HepG2 (cell line): ENCODE data around the gene ADGRV1. TPM values are rescaled to one million over a fixed set of nuclear protein-coding genes. Genes with fewer than 3 reads are reported as not detected.

Experiments used
- ATAC-seq: fragments of 200-7000 bp; cut with Tn5 transposase; 3 replicates; pipeline ENCODE4 v1.9.1; 2020; ENCODE audit warnings: mild to moderate bottlenecking, moderate library complexity
- BruUV-seq: library from RNA; stranded (reverse); fragments of 400-500 nt; replicated peaks from 2 replicates; lab custom pipeline; 2021; lab: Mats Ljungman, UMichigan
- CTCF ChIA-PET: fragments of 300-600 bp; formaldehyde crosslinking; extraction: SDS; loops from one replicate; lab custom pipeline; 2021; ENCODE audit warnings: low total read pairs, inconsistent platforms, low intra/inter-chr PET ratio; lab: Yijun Ruan, JAX
- POLR2A ChIA-PET: fragments of 350-600 bp; sonication (Branson Sonifier 250); formaldehyde crosslinking; loops from one replicate; lab custom pipeline; 2020; ENCODE audit warnings: antibody characterized with exemption, inconsistent platforms; lab: Yijun Ruan, JAX
- DNase-seq: peaks from one replicate; pipeline ENCODE4 v3.0.0-alpha.2; 2015; ENCODE audit warnings: low spot score
- FAIRE-seq: peaks from 3 replicates; lab custom pipeline; 2011; peaks lifted over from hg19 to GRCh38; lab: Jason Lieb, UNC
- H2AFZ ChIP-seq: one replicate; pipeline ENCODE4 v1.6.1; 2011; ENCODE audit warnings: low read length, inconsistent platforms
- H3K27ac ChIP-seq: fragments of 300-600 bp; 3 replicates; pipeline ENCODE4 v1.8.0; 2011; ENCODE audit warnings: mixed run types, mild to moderate bottlenecking, mixed read lengths, low read length, inconsistent platforms; ENCODE audit not compliant: insufficient read depth; ENCODE audit errors: extremely low read length
- H3K27me3 ChIP-seq, 2 experiments: fragments of 200-600 bp in 1 of 2; 2 replicates in 1 of 2; 3 replicates in 1 of 2; pipeline versions ENCODE4 v1.6.0 to v1.8.0; 2011; ENCODE audit warnings: low read length in 2 of 2, mild to moderate bottlenecking in 2 of 2, moderate library complexity in 2 of 2, inconsistent platforms in 1 of 2; ENCODE audit not compliant: insufficient read depth in 2 of 2, control insufficient read depth in 1 of 2
- H3K36me3 ChIP-seq, 2 experiments: fragments of 200-600 bp in 1 of 2; replicated peaks in 1 of 2; 2 replicates in 1 of 2; 3 replicates in 1 of 2; pipeline versions ENCODE4 v1.5.1 to v1.8.0; 2011; ENCODE audit warnings: low read length in 2 of 2, inconsistent platforms in 1 of 2; ENCODE audit not compliant: insufficient read depth in 2 of 2, control insufficient read depth in 1 of 2
- H3K4me1 ChIP-seq: 2 replicates; pipeline ENCODE4 v1.5.1; 2012; ENCODE audit warnings: low read length, inconsistent platforms; ENCODE audit not compliant: insufficient read depth
- H3K4me2 ChIP-seq: 2 replicates; pipeline ENCODE4 v1.6.0; 2011; ENCODE audit warnings: low read depth, low read length, inconsistent platforms
- H3K4me3 ChIP-seq, 3 experiments: fragments of 200-600 bp in 1 of 3; sonication (generic), shearing (Covaris generic) in 1 of 3; replicated peaks in 1 of 3; 2 replicates each; pipeline ENCODE4 v1.5.1; 2011 to 2016; ENCODE audit warnings: low read length in 3 of 3, inconsistent platforms in 2 of 3, low read depth in 2 of 3, mild to moderate bottlenecking in 2 of 3, control low read depth in 1 of 3, mixed read lengths in 1 of 3; ENCODE audit not compliant: insufficient read depth in 1 of 3
- H3K79me2 ChIP-seq: one replicate; pipeline ENCODE4 v1.6.1; 2011; ENCODE audit warnings: low read length, inconsistent platforms; ENCODE audit not compliant: insufficient read depth
- H3K9ac ChIP-seq: 2 replicates; pipeline ENCODE4 v1.6.0; 2011; ENCODE audit warnings: mild to moderate bottlenecking, low read depth, low read length, inconsistent platforms; ENCODE audit not compliant: insufficient read depth
- H3K9me3 ChIP-seq: 2 replicates; pipeline ENCODE4 v1.5.1; 2012; ENCODE audit warnings: mild to moderate bottlenecking, low read length
- H4K20me1 ChIP-seq: 2 replicates; pipeline ENCODE4 v1.6.0; 2011; ENCODE audit warnings: inconsistent platforms, mild to moderate bottlenecking, low read length, moderate library complexity; ENCODE audit not compliant: insufficient read depth
- FOXK1 ChIP-seq: sonication (generic); formaldehyde crosslinking; IDR thresholded peaks from 2 replicates; pipeline ENCODE4 v1.4.0; 2020; ENCODE audit warnings: low read depth, missing genetic modification reagents, borderline replicate concordance
- HHEX ChIP-seq: IDR thresholded peaks from 2 replicates; pipeline ENCODE4 v1.6.1; 2016; ENCODE audit warnings: control low read depth
- KLF11 ChIP-seq: IDR thresholded peaks from 2 replicates; pipeline ENCODE4 v1.6.1; 2016; ENCODE audit warnings: missing compliant biosample characterization
- MAF1 ChIP-seq: sonication (generic); formaldehyde crosslinking; IDR thresholded peaks from 2 replicates; pipeline ENCODE4 v1.5.0; 2020; ENCODE audit warnings: missing genetic modification reagents, borderline replicate concordance
- NFE2L2 ChIP-seq: fragments of 150-350 bp; IDR thresholded peaks from 2 replicates; pipeline ENCODE4 v1.6.1; 2014; ENCODE audit warnings: low read length
- SATB2 ChIP-seq: sonication (generic); formaldehyde crosslinking; IDR thresholded peaks from 2 replicates; pipeline ENCODE4 v1.5.0; 2020; ENCODE audit warnings: missing genetic modification reagents
- TSC22D2 ChIP-seq: sonication (generic); formaldehyde crosslinking; IDR thresholded peaks from 2 replicates; pipeline ENCODE4 v1.5.1; 2020; ENCODE audit warnings: missing genetic modification reagents, mild to moderate bottlenecking, borderline replicate concordance
- ZNF335 ChIP-seq: sonication (generic); formaldehyde crosslinking; IDR thresholded peaks from 2 replicates; pipeline ENCODE4 v1.4.0; 2020; ENCODE audit warnings: missing genetic modification reagents
- ZNF558 ChIP-seq: sonication (generic); formaldehyde crosslinking; IDR thresholded peaks from 2 replicates; pipeline ENCODE4 v1.9.0; 2022; ENCODE audit warnings: mild to moderate bottlenecking, missing genetic modification reagents, borderline replicate concordance
- ZNF782 ChIP-seq: sonication (generic); formaldehyde crosslinking; IDR thresholded peaks from 2 replicates; pipeline ENCODE4 v1.4.0; 2020; ENCODE audit warnings: missing genetic modification reagents, mild to moderate bottlenecking, borderline replicate concordance
- ZNF878 ChIP-seq: sonication (generic); formaldehyde crosslinking; IDR thresholded peaks from 2 replicates; pipeline ENCODE4 v1.8.1; 2023; ENCODE audit warnings: mild to moderate bottlenecking, missing genetic modification reagents, moderate library complexity
- WGBS: methylation state at CpG from one replicate; pipeline ENCODE4 v1.1.6; 2017; ENCODE audit warnings: low lambda C conversion rate; 5-methylcytosine and 5-hydroxymethylcytosine counted together
- in situ Hi-C: cut with HindIII; loops from 2 replicates; pipeline ENCODE4 v1.10.0; 2017; ENCODE audit warnings: low pct_unique_long_range_greater_than_20kb; ENCODE audit not compliant: extremely low pct_ligation_motif_present
- intact Hi-C: fragments of 100-400 bp; cut with micrococcal nuclease; formaldehyde crosslinking; loops from one replicate; pipeline ENCODE4 v1.10.0; 2022; ENCODE audit not compliant: unreplicated experiment
- polyA plus RNA-seq, 8 experiments: library from polyadenylated mRNA; depleted of rRNA in 3 of 8; stranded (reverse) in 7 of 8; unstranded in 1 of 8; fragments of >200 nt; fragmentation: Illumina TruSeq in 4 of 8; extraction: Trizol in 4 of 8; gene quantifications; 2 replicates each; pipeline versions ENCODE4 v1.2.1 to v1.2.3, GENCODE V29; 2011 to 2016; ENCODE audit warnings: low read depth in 4 of 8, missing spikeins in 1 of 8, mixed read lengths in 1 of 8; ENCODE audit not compliant: insufficient read depth in 1 of 8
- total RNA-seq, 5 experiments: library from RNA; depleted of rRNA; stranded (reverse); fragments of >200 nt; fragmentation: Illumina TruSeq; extraction: Trizol; gene quantifications; 2 replicates each; pipeline ENCODE4 v1.2.3, GENCODE V29; 2016; ENCODE audit warnings: low read depth in 1 of 5
- TF ChIP-seq, protein P1 (sequence below): sonication (generic); formaldehyde crosslinking; IDR thresholded peaks from 2 replicates; pipeline ENCODE4 v1.5.1; 2020; ENCODE audit warnings: mild to moderate bottlenecking, missing genetic modification reagents, borderline replicate concordance
- TF ChIP-seq, protein P2 (sequence below): sonication (generic); formaldehyde crosslinking; IDR thresholded peaks from 2 replicates; pipeline ENCODE4 v1.4.0; 2020; ENCODE audit warnings: mild to moderate bottlenecking, missing genetic modification reagents
- TF ChIP-seq, protein P3 (sequence below): sonication (generic); formaldehyde crosslinking; IDR thresholded peaks from 2 replicates; pipeline ENCODE4 v1.5.0; 2020; ENCODE audit warnings: mild to moderate bottlenecking, missing genetic modification reagents

The ADGRV1 gene
- total and polyA plus RNA-seq, 2 of the 13 experiments (the other 11 are each of a cell fraction or from before 2014, with no cell fraction given), result 1.7 to 3.9 TPM

DNA sequence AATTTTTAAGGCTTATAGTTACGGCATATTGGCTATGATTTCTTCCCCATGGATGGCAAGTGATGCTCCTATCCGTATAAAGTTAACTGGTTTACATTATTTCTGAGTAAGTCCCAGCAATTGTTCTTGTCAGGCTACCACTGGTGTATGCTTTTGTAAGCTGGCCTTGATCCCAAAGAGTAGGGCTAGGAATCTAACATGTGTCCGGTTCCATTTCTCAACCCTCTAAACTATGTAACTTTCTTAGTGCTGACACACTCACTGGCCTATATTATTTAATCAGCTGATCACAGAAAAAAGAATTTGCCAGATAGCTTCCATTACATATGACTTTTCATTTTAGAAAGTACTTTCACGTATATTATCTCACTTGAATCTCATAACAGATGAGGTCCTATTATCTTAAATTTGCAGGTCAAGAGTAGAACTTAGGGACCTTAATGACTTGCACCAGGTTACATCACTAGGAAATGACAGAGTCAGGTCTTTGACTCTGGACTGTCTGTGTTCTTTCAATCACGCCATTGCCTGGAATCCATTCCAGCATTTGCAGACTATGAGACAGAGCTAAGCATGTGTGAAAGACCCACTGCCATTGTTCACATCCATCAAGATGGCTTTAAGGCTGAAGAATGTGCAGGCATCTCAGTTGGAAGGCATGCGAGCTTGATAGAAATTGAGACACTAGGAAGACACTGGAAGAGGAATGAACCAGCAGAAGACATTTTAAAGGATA is 461.6 kb downstream of the ADGRV1 start:
- intact Hi-C loops (no loop called here), in situ Hi-C loops (no loop called here)
- no peaks in the 10 kb centered on the region for H3K79me2 ChIP-seq
- DNase-seq, result no peak
- H3K4me3 ChIP-seq, result no peak overlapping the region
- no peaks in the 10 kb centered on the region for H3K36me3 ChIP-seq
- CTCF ChIA-PET, result no interaction called here
- no peaks in the 10 kb centered on the region for H3K27me3 ChIP-seq
- TF ChIP-seq MAF1 (CRISPR knock-in tag) (no peak), SATB2 (no peak), TSC22D2 (CRISPR knock-in tag) (no peak), ZNF782 (CRISPR knock-in tag) (no peak), ZNF558 (CRISPR knock-in tag) (no peak), KLF11 (CRISPR knock-in tag) (no peak), NFE2L2 (no peak), ZNF335 (CRISPR knock-in tag) (no peak), FOXK1 (CRISPR knock-in tag) (no peak), HHEX (CRISPR knock-in tag) (no peak), ZNF878 (CRISPR knock-in tag) (no peak)
- TF ChIP-seq, protein P1, sequence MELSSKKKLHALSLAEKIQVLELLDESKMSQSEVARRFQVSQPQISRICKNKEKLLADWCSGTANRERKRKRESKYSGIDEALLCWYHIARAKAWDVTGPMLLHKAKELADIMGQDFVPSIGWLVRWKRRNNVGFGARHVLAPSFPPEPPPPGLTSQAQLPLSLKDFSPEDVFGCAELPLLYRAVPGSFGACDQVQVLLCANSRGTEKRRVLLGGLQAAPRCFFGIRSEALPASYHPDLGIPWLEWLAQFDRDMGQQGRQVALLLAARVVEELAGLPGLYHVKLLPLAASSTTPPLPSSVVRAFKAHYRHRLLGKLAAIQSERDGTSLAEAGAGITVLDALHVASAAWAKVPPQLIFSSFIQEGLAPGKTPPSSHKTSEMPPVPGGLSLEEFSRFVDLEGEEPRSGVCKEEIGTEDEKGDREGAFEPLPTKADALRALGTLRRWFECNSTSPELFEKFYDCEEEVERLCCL (CRISPR knock-in tag), result no peak
- TF ChIP-seq, protein P2, sequence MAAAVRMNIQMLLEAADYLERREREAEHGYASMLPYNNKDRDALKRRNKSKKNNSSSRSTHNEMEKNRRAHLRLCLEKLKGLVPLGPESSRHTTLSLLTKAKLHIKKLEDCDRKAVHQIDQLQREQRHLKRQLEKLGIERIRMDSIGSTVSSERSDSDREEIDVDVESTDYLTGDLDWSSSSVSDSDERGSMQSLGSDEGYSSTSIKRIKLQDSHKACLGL (CRISPR knock-in tag), result no peak
- TF ChIP-seq, protein P3, sequence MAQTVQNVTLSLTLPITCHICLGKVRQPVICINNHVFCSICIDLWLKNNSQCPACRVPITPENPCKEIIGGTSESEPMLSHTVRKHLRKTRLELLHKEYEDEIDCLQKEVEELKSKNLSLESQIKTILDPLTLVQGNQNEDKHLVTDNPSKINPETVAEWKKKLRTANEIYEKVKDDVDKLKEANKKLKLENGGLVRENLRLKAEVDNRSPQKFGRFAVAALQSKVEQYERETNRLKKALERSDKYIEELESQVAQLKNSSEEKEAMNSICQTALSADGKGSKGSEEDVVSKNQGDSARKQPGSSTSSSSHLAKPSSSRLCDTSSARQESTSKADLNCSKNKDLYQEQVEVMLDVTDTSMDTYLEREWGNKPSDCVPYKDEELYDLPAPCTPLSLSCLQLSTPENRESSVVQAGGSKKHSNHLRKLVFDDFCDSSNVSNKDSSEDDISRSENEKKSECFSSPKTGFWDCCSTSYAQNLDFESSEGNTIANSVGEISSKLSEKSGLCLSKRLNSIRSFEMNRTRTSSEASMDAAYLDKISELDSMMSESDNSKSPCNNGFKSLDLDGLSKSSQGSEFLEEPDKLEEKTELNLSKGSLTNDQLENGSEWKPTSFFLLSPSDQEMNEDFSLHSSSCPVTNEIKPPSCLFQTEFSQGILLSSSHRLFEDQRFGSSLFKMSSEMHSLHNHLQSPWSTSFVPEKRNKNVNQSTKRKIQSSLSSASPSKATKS, result no peak
- H3K9ac ChIP-seq, result no peak overlapping the region
- no peak overlapping the region for H3K27ac ChIP-seq
- BruUV-seq, result no TSS peak
- POLR2A ChIA-PET, result no interaction called here
- H3K4me1 ChIP-seq, result no peaks in the 10 kb centered on the region
- H3K4me2 ChIP-seq, result no peak overlapping the region
- no peak for ATAC-seq
- no peaks in the 10 kb centered on the region for H3K9me3 ChIP-seq
- FAIRE-seq, result no peak
- 85% methylated on average over 6 of the region's 6 CpGs for WGBS
- no peak overlapping the region for H2AFZ ChIP-seq
- no peaks in the 10 kb centered on the region for H4K20me1 ChIP-seq
